ENCODE measurements around the gene PRR29.

PRR29 gene

DNA sequence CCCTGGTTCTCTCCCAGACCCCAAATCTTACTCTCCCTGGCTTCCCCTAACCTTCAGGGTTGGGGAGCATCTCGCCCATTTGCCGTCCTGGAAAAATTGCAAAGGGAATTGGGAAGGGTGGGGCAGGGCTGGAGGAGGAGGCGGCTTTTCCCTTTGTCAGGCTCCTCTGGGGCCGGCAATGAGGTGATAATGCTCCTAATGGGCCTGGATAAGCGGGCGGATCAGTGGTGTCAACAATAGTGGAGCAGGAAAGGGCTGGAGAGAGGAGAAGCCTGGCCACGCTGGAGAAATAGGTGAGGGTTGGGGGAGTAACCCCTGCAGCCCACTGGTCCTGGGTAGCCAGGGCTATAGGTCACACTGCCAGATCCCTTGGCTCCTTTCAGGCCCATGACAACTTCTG, 37.7 kb upstream of the PRR29 start:
- TF ChIP-seq PAX5 (IDR thresholded peaks at IDR 0.05; ENCODE audit: insufficient read depth, low read length, severe bottlenecking) (no peak), POLR2AphosphoS5 (IDR thresholded peaks at IDR 0.05; ENCODE audit: low read depth, low read length) (no peak), TAF1 (IDR thresholded peaks at IDR 0.05; ENCODE audit: low read depth, low read length) (no peak), POLR2A (IDR thresholded peaks at IDR 0.05; ENCODE audit: low read depth, low read length) (no peak), SPI1 (IDR thresholded peaks at IDR 0.05; ENCODE audit: low read depth, low read length) (no peak), POU2F2 (IDR thresholded peaks at IDR 0.05; ENCODE audit: low read depth, low read length) (no peak)
- DNase-seq (ENCODE audit: insufficient read length, low spot score), result no peak
- no peak for FAIRE-seq

DNA sequence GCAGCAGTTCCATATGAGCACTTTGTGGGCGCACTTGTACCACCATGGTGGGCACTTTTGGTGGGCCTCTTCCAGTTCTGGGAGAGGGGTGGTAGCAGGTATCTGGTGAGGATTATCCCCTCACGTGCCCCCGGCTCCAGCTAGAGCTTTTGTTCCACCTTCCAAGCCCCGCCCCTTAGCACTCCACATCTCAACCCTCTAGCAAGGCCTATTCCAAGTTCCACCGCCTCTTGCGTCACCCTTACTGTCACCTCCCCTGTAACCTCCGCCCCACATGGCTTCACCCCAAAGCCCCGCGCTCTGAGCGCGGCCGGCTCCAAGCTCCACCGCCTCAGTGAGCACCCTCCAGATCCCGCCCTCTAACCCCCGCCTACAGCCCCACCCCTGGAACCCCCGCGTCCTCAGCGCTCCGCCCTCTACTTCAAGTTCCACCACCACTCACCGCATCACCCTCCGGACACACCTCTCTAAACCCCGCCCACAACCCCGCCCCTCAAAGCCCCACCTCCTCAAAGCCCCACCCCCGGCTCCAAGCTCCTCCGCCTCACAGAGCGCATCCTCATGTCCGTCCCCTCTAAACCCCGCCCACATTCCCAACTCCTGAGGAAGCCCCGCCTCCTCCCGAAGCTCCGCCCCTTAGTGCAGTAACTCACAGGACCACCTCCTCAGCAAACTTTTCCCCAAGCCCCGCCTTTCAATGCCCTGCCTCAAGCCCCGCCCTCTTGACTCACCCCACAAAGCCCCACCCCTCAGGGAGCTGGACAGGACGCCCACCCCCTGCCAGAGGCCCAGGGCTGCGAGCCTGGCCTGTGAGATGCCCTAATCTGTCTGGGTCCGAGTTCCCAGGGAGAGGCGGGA, 36.6 kb upstream of the PRR29 start:
- TF ChIP-seq POU2F2 (IDR thresholded peaks at IDR 0.05; ENCODE audit: low read depth, low read length), result no peak
- TF ChIP-seq PAX5 (IDR thresholded peaks at IDR 0.05; ENCODE audit: insufficient read depth, low read length, severe bottlenecking), result no peak
- no peak for TF ChIP-seq POLR2AphosphoS5 (IDR thresholded peaks at IDR 0.05; ENCODE audit: low read depth, low read length)
- TF ChIP-seq POLR2A (IDR thresholded peaks at IDR 0.05; ENCODE audit: low read depth, low read length), result no peak
- no peak for TF ChIP-seq SPI1 (IDR thresholded peaks at IDR 0.05; ENCODE audit: low read depth, low read length)
- TF ChIP-seq TAF1 (IDR thresholded peaks at IDR 0.05; ENCODE audit: low read depth, low read length), result no peak
- DNase-seq (ENCODE audit: insufficient read length, low spot score) (no peak), FAIRE-seq (peak; percentile 23)

GRCh38 chr17:63962298-63962744, 35.8 kb upstream of the PRR29 start:
- DNase-seq (ENCODE audit: insufficient read length, low spot score) (no peak), FAIRE-seq (no peak)
- no peak for TF ChIP-seq POLR2A (IDR thresholded peaks at IDR 0.05; ENCODE audit: low read depth, low read length)
- no peak for TF ChIP-seq SPI1 (IDR thresholded peaks at IDR 0.05; ENCODE audit: low read depth, low read length)
- no peak for TF ChIP-seq POU2F2 (IDR thresholded peaks at IDR 0.05; ENCODE audit: low read depth, low read length)
- TF ChIP-seq TAF1 (IDR thresholded peaks at IDR 0.05; ENCODE audit: low read depth, low read length), result no peak
- no peak for TF ChIP-seq PAX5 (IDR thresholded peaks at IDR 0.05; ENCODE audit: insufficient read depth, low read length, severe bottlenecking)
- no peak for TF ChIP-seq POLR2AphosphoS5 (IDR thresholded peaks at IDR 0.05; ENCODE audit: low read depth, low read length)

- FAIRE-seq (no peak), DNase-seq (ENCODE audit: insufficient read length, low spot score) (no peak)
- no peak for TF ChIP-seq POLR2A (IDR thresholded peaks at IDR 0.05; ENCODE audit: low read depth, low read length)
- no peak for TF ChIP-seq POLR2AphosphoS5 (IDR thresholded peaks at IDR 0.05; ENCODE audit: low read depth, low read length)
- no peak for TF ChIP-seq POU2F2 (IDR thresholded peaks at IDR 0.05; ENCODE audit: low read depth, low read length)
- TF ChIP-seq PAX5 (IDR thresholded peaks at IDR 0.05; ENCODE audit: insufficient read depth, low read length, severe bottlenecking), result no peak
- no peak for TF ChIP-seq SPI1 (IDR thresholded peaks at IDR 0.05; ENCODE audit: low read depth, low read length)
- no peak for TF ChIP-seq TAF1 (IDR thresholded peaks at IDR 0.05; ENCODE audit: low read depth, low read length)
Observed at GRCh38 chr17:63963123-63963522, 35.0 kb upstream of the PRR29 start.

GRCh38 chr17:63966646-63967264, 31.4 kb upstream of the PRR29 start:
- FAIRE-seq (peak; percentile 98), DNase-seq (ENCODE audit: insufficient read length, low spot score) (no peak)
- TF ChIP-seq POU2F2 (IDR thresholded peaks at IDR 0.05; ENCODE audit: low read depth, low read length) (peak; percentile 32; the same call in 1 of the 2 replicates), SPI1 (IDR thresholded peaks at IDR 0.05; ENCODE audit: low read depth, low read length) (no peak)

GRCh38 chr17:63967953-63968352, 30.2 kb upstream of the PRR29 start:
- DNase-seq (ENCODE audit: insufficient read length, low spot score), result no peak
- peak; percentile 78 for FAIRE-seq

DNA sequence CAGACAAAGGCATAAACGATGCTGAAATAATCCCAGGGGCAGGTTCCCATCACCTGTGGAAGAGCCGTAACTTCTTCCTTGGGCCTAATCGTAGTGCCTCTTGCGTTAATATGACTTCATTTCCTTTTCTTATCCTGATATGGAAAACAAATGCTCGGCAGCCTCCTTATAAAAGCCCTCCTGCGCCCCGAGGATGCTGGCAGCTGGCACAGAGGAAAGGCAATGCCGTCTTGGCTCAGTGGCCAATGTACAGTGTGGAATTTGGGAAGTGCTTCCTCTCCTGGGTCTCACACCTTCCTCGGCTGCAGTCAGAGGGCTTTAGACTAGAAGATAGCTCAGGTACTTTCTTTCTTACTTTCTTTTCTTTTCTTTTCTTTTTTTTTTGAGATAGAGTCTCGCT, 28.9 kb upstream of the PRR29 start:
- TF ChIP-seq SPI1 (IDR thresholded peaks at IDR 0.05; ENCODE audit: low read depth, low read length), result no peak
- no peak for TF ChIP-seq POLR2AphosphoS5 (IDR thresholded peaks at IDR 0.05; ENCODE audit: low read depth, low read length)
- TF ChIP-seq POU2F2 (IDR thresholded peaks at IDR 0.05; ENCODE audit: low read depth, low read length), result no peak
- TF ChIP-seq PAX5 (IDR thresholded peaks at IDR 0.05; ENCODE audit: insufficient read depth, low read length, severe bottlenecking), result no peak
- TF ChIP-seq TAF1 (IDR thresholded peaks at IDR 0.05; ENCODE audit: low read depth, low read length), result no peak
- TF ChIP-seq POLR2A (IDR thresholded peaks at IDR 0.05; ENCODE audit: low read depth, low read length), result no peak
- DNase-seq (ENCODE audit: insufficient read length, low spot score), result no peak
- FAIRE-seq, result no peak

More at GRCh38 chr17:63967953-63968352, 30.2 kb upstream of the PRR29 start:
- TF ChIP-seq SPI1 (IDR thresholded peaks at IDR 0.05; ENCODE audit: low read depth, low read length) (no peak), POLR2AphosphoS5 (IDR thresholded peaks at IDR 0.05; ENCODE audit: low read depth, low read length) (no peak), PAX5 (IDR thresholded peaks at IDR 0.05; ENCODE audit: insufficient read depth, low read length, severe bottlenecking) (no peak), POLR2A (IDR thresholded peaks at IDR 0.05; ENCODE audit: low read depth, low read length) (no peak), TAF1 (IDR thresholded peaks at IDR 0.05; ENCODE audit: low read depth, low read length) (no peak), POU2F2 (IDR thresholded peaks at IDR 0.05; ENCODE audit: low read depth, low read length) (no peak)

DNA sequence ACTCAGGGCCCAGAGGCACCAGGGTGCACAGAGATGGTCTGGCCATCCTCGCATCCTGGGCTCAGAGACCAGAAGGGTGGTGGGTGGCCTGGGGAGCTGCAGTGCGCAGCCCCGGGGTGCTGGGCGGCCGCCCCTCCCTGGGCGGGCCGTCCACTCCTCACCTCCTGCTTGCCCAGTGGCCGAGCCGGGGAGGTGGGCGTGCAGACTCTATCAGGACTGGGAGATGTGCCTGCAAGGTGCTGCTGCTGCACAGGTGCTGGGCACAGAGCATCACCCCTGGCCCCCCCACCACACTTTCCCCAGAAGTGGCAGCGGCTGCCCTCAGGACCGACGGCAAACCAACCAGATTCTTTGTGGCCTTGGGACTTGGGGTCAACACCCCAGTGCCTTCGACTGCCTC, 25.4 kb upstream of the PRR29 start, which contains the start of gene SCN4A:
Gene SCN4A, minus strand, starts transcription at position 123 of the 400 bp plus-strand sequence. Its CDS starts 77 bp downstream, at position 46.
- FAIRE-seq, result no peak
- no peak for DNase-seq (ENCODE audit: insufficient read length, low spot score)
- no peak for TF ChIP-seq POLR2AphosphoS5 (IDR thresholded peaks at IDR 0.05; ENCODE audit: low read depth, low read length)
- TF ChIP-seq POLR2A (IDR thresholded peaks at IDR 0.05; ENCODE audit: low read depth, low read length), result no peak
- TF ChIP-seq TAF1 (IDR thresholded peaks at IDR 0.05; ENCODE audit: low read depth, low read length), result no peak
- TF ChIP-seq SPI1 (IDR thresholded peaks at IDR 0.05; ENCODE audit: low read depth, low read length), result no peak
- no peak for TF ChIP-seq POU2F2 (IDR thresholded peaks at IDR 0.05; ENCODE audit: low read depth, low read length)
- TF ChIP-seq PAX5 (IDR thresholded peaks at IDR 0.05; ENCODE audit: insufficient read depth, low read length, severe bottlenecking), result no peak

- no peak for DNase-seq (ENCODE audit: insufficient read length, low spot score)
- no peak for FAIRE-seq
- no peak for TF ChIP-seq TAF1 (IDR thresholded peaks at IDR 0.05; ENCODE audit: low read depth, low read length)
- no peak for TF ChIP-seq POLR2A (IDR thresholded peaks at IDR 0.05; ENCODE audit: low read depth, low read length)
Observed at GRCh38 chr17:63973247-63973646, 24.9 kb upstream of the PRR29 start.
